ENCODE measurements around the gene LHFPL3.
A peak's percentile ranks its signal among the peaks of the same experiment; 100 is the strongest.
"Not testable (repeated sequence)": the region's sequence is repeated elsewhere in the genome, so short reads cannot be mapped to it uniquely, and the experiment has no call there.

Gene LHFPL3

DNA sequence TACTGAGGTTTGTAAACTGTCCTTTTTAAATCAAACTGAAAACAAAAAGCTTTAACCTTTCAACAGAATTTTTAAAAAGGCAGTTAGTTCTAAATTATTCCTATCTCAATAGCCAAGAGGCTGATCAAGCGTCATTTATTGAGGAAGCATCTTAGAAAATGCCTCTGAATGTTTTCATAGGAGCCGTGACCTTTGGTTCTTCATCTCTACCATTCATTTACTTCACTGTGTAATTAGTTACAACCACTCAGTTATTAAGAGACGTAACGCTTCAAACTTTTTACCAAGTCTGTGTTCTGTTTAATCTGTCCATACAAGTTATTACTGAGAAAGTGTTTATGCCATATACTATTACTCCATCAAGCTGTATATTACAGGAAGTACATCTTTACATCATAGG, 578.2 kb downstream of the LHFPL3 start:
- no peak for DNase-seq

DNA sequence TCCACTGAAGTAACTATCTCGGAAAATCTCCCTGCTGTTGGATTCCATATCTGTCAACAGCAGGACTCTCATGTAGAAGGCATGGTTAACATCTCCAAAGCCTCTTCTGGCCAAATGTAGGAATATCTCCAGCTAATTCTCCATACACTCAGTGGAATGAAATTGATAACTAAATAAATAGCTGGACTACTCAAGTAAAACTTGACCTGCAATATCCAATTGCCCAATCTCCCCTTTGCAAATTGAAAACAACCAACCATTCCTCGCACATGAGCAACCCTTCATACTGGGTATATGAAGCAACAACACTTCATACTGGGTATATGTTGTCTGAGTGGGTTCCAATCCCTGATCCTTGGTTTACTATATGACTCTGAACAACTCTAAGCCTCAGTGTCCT, 580.2 kb downstream of the LHFPL3 start:
- no peak for DNase-seq

DNA sequence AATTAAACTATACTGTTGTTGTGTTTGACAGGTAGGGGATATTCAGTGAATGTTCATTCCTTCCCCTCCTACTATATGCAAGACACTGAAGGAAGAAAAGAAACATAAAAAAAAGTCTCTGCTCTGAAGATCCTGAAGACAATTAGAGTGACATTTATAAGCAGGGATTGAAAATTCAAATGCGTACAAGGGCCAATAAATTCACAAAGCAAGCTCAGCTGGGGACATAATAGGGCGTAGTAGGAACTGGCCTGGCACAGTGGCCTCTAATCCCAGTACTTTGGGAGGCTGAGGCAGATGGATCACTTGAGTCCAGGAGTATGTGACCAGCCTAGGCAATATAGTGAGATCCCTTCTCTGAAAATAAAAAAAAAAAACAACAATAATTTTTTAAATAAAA, 580.7 kb downstream of the LHFPL3 start:
- DNase-seq = no peak

DNA sequence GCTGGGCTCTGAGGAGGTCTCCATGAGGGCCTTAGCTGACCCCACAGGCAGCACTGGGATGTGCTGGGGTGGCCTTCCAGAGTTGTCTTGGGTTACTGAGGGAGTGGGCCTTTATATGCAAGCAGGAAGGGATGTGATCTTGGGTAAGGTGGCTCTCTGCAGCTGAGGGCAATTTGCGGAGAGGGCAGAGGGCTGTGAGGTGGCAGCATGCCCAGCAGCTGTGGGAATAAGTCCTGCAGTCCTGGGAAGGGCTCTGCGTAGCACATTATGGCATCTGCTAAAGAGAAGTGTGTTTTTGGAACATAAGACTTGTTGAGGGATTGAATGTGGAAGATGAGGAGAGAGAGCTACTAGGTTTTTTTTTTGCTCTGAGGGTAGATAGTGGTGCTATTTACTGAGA, 586.0 kb downstream of the LHFPL3 start:
- no peak for DNase-seq

DNA sequence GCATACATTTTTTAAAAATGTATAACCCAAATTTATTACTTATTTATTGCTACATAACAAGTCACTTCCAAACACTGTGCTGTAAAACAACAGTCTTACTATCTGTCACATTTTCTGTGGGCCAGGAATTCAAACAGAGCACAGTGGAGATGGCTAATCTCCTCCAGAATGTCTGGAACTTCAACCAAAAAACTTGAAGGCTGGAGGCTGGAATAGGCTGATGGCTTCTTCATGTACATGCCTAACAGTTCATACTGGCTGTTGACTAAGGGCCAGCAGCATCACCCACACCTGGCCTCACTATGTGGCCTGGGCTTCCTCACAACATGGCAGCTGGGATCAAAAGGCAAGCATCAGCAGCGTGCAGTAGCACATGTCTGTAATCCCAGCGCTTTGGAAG, 593.2 kb downstream of the LHFPL3 start:
- no peak for DNase-seq

DNA sequence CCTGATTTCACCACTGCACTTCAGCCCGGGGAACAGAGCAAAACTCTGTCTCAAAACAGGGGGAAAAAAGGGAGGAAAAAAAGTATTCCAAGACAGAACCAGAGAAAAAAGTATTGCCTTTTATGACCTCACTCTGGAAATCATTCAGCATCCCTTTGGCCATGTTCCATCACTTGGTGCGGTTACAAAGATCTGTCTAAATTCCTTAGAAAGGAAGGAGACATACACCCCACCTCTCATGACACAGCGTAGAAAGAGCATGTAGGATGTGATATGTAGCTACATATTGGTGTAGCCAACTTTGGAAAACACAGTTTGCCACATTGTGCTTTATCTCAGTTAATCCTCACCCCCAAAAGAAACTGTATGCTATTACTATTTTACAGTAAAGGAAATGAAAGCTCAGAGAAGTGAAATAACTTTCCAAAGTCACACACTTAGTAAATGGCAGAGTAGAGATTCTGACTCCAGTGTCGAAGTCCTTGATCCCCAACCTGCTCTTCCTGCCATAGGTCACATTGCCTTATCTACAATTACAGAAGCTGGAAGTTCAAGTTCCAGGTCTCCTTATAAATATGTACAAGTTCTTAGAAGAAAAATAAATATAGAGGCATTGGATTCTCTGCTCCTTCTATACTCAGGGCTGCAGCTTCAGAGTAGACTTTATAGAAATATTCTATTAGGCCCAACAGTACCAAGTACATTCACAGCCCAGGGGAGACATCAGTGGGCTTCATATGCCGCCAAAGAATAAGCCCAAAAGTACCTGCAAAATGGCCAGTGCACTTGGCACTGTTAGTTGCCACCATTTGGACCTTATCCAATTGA, 594.0 kb downstream of the LHFPL3 start:
- no peak for DNase-seq

DNA sequence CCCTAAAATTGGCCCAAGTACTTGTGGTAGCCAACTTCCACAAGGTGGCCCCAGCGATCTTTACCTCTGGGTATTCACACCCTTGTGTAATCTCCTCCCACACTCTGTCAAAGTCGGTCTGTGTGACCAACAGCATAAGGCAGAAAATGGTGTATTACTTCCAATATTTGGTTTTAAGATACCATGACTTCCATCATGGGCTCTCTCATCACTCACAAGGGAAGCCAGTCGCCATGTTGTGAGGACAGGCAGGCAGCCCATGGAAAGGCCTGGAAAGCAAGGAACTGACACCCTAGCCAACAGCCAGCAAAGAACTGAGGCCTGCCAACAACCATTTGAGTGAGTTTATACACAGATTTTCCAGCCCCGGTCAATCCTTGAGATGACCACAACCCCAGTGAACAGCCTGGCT, 594.6 kb downstream of the LHFPL3 start:
- peak; percentile 85 for DNase-seq

DNA sequence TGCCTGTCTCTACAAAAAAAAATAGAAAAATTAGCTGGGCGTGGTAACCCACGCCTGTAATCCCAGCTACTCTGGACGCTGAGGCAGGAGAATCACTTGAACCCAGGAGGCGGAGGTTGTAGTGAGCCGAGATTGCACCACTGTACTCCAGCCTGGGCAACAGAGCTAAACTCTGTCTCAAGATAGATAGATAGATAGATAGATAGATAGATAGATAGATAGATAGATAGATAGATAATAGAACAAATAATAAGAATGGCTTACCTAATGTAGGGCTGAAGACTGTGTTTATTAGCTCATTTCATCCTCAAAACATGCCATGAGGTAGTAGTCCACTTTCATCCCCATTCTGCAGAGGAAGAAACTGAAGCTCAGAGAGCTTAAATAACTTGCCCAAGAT, 597.8 kb downstream of the LHFPL3 start:
- not testable (repeated sequence) for DNase-seq

DNA sequence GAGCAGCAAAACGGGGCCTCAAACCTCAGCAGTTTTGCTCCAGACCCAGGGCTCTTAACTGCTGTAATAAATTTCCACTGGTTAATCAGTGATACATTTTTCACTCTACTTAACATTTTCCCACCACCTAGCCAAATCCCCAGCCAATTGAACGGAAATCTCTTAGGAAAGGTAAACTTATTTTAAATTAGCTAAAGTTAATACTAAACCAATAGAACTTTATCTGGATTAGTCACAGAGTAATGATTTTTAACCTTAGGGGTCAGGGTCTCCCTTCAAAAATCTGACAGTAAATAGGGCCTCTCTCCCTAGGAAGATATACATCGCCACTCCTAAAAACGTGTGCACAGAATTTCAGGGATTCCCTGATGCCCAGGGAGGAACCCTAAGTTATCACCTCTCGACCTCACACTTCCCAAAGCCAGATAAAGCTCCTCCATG, 598.2 kb downstream of the LHFPL3 start:
- no peak for DNase-seq

DNA sequence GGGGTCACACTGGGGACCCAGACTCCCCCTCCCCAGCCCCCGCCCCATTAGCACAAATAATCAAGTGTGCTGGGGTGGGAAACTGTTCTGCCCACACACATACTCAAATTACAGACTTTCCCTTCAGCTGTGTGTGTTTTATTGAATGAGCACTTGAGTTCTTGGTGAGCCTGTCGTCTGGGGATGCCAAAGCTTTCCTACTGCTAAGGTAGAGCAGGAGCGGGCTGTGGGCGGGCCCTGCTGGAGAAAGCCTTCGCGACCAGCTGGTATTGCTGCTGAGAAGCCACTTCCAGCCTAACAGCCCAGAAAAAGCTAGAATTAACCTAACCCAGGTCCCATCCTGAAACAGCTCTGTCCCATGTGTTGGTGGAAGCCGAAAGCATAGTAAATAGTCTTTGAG, 598.7 kb downstream of the LHFPL3 start:
- peak; percentile 71 for DNase-seq

DNA sequence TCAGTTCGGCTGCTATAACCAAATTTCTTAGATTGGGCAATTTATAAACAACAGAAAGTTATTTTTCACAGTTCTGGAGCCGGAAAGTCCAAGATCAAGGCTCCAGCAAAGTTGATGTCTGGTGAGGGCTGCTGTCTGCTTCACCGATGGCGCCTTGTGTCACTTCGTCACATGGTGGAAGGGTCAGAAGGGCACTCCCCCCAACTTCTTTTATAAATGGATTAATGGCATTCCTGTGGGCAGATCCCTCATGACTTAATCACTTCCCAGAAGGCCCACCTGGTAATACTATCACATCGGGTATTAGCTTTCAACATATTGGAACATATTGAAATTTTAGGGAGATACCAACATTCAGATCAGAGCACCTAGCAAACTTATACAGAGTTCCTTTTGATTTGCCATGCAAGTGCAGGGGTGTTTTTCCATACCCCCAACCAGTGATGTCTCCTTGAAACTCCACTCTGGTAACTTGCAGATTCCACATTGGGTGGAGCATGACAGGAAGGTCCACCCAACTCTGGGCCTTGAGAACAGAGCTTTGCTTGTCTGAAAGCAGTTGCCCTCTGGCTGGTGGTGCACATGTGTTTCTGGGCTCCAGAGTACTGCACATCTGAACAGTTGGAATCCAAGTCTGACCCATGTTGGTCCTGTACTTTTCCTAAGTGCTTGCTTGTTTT, 600.5 kb downstream of the LHFPL3 start:
- no peak for DNase-seq

DNA sequence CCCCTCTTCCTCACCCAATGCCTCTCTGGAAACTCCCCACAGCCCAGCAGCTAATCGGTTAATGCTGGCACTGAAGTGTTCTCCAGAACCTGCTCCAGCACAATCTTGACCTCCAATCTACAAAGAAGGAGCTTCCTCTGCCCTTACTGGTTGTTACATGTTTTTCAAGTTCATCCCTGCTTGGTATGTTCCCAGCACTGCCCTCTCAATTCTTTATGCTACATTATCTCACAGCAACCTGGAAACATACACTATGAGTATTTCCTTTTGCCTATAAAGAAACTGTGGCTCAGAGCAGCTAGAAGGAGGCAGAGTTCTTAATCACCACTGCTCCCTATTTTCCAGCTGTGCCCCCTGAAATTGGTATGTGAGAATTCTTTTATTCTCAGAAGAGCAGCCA, 601.5 kb downstream of the LHFPL3 start:
- DNase-seq = no peak

DNA sequence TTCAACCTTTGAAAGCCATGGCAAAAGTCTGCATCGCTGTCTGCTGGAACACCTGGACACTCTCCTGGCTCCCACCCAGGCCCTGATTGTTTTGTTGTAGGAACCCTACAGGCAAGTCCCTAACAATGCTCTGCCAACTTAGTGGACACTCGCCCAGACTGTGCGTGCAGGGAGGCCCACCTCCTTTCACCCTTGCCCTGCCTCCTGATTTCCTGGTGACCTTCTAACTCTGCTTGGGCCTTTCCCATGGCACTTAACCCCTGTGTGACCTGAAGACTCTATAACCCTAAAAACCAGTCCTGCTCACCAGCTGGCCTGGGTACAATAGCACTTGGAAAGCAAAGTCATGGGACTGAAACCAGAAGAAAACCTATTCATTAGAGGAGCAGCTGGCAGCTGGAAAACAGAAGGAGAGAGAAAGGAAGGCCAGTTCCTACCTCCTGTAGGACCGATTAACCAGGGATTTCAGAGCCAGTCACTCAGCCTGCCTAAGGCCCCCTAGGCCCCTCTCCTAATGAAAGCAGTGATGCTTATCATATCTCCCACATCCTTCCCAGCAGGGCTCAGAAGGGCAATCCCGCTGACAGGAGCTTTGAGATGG, 602.9 kb downstream of the LHFPL3 start:
- peak; percentile 76 for DNase-seq

DNA sequence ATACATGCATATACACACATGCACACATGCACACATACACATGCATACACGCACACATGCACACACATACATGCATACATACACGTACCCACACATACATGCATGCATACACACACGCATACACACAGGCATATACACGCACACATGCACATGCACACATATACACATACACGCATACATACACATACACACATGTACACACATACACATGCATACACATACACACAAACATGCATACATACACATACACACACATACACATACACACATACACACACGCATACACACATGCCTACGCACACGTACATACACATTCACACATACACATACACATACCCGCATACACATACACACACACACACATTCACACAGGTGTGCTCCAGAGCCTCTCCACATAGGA, 604.6 kb downstream of the LHFPL3 start:
- DNase-seq = no peak

DNA sequence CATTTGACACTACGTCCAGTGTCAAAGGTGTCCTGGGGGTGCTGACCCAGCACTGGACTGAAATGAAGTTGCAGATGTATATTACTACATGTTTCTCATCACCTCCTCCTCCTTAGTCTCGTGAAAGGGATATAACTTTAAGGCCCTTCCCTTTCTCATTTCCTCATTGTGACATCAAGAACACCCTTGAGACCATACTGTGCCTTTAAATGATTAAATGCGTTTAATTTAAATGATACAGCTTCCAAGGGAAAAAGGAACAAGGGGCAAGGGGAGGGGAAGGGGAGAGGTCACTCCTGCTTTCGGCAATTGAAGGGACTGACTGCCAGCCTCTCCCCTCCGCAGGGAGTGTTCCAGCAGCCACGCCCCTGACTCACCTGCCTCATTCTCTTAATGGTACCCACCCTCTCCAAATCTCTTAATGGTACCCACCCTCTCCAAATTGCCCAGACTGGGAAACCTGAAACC, 605.2 kb downstream of the LHFPL3 start:
- DNase-seq = no peak

DNA sequence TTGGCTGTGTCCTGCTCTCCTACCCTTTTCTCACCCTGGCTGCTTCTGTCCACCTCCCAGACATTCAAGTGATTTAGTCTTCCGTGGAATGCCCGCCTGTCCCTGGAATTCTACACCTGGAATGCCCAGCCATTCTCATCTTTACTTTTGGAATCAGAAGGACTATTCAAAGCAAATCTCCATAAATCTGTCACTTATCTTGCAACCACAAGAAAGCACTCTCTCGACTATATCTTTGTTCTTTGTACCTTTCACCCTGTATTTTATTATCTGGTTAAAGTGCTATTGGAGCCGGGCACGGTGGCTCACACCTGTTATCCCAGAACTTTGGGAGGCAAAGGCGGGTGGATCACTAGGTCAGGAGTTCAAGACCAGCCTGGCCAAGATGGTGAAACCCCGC, 606.3 kb downstream of the LHFPL3 start:
- DNase-seq = no peak

DNA sequence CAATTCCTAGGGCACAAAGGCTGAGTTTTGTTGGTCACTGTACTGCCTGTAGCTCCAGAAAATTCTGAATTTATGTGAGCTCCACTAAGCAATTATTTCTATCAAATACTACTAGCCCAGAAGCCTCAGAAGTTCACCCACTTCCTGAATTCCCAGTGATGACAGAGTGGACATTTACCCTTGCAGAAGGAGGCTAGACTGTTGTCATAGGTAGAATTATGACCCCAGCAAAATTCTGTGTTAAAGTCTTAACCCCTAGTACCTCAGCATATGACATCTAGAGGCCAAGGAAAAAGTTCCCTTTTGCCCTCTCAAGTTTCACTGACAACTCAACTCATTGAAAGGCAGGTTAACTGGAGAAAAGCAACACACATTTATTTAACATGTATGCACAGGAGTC, 606.9 kb downstream of the LHFPL3 start:
- DNase-seq = no peak

DNA sequence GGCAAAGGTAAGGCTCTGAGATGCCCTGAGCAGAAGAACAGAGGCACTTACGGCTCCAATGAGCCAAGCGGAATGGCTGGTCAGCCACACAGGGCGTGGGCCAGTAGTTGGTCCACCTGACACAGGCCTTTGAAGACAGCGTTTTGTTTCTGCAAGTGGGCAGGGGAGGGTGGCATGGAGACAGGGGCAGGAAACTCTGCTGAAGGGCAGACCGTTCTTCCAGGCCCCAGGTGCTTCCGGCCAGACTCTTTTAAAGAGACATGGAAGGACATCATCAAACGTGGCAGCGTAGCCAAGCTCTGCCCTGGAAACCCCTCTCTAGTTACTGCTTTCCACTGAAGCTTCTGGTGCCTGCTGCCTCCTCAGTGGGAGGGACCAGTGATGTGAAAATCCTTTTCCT, 608.1 kb downstream of the LHFPL3 start:
- DNase-seq = no peak

DNA sequence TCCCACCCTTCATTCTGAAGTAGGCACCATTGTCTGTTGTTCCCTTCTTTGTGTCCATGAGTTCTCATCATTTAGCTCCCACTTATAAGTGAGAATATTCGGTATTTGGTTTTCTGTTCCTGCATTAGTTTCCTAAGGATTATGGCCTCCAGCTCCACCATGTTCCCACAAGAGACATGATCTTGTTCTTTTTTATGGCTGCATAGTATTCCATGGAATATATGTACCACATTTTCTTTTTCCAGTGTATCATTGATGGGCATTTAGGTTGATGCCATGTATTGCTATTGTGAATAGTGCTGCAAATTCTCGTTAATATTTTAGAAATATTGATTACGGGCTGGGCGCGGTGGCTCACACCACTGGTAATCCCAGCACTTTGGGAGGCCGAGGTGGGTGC, 609.1 kb downstream of the LHFPL3 start:
- DNase-seq = not testable (repeated sequence)

DNA sequence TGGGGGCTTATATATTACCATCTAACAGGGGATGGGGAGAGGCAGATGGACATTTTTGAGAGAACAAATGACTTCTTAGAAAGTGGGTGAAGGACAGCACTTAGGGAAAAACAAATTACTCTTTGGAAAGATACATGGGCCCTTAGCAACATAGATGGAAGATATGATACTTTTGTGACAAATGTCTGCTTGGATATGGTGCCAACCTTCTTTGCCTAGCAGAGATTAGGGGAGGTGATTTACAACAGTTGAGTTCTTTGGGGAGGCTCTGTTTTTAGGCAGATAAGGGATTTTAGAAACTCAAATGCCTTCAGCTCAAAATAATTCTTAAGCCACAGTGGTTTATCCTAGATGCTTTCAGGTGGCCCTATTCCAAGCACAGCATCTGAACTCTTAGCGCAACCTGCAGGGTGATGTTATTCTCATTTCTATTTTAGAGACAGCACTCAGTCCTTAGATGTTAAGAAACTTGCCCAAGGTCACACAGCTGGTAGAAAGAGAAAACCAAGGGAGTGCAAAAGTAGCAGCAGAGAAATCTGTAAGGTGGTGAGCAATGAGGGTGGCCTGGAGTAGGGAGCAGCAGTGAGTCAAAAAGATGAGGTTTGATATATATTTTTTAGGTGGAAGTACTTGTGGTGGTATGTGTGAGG, 610.5 kb downstream of the LHFPL3 start:
- no peak for DNase-seq

DNA sequence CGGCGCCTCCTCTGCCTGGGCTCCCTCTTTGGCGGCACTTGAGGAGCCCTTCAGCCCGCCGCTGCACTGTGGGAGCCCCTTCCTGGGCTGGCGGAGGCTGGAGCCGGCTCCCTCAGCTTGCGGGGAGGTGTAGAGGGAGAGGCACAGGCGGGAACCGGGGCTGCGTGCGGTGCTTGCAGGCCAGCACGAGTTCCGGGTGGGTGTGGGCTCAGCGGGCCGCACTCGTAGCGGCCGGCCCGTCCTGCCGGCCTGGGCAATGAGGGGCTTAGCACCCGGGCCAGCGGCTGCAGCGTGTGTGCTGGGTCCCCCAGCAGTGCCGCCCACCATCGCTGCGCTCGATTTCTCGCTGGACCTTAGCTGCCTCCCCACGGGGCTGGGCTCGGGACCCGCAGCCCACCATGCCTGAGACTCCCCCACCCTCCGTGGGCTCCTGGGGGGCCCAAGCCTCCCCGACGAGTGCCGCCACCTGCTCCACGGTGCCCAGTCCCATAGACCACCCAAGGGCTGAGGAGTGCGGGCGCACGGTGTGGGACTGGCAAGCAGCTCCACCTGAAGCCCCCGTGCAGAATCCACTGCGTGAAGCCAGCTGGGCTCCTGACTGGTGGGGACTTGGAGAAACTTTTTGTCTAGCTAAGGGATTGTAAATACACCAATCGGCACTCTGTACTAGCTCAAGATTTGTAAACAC, 611.8 kb downstream of the LHFPL3 start:
- no peak for DNase-seq

DNA sequence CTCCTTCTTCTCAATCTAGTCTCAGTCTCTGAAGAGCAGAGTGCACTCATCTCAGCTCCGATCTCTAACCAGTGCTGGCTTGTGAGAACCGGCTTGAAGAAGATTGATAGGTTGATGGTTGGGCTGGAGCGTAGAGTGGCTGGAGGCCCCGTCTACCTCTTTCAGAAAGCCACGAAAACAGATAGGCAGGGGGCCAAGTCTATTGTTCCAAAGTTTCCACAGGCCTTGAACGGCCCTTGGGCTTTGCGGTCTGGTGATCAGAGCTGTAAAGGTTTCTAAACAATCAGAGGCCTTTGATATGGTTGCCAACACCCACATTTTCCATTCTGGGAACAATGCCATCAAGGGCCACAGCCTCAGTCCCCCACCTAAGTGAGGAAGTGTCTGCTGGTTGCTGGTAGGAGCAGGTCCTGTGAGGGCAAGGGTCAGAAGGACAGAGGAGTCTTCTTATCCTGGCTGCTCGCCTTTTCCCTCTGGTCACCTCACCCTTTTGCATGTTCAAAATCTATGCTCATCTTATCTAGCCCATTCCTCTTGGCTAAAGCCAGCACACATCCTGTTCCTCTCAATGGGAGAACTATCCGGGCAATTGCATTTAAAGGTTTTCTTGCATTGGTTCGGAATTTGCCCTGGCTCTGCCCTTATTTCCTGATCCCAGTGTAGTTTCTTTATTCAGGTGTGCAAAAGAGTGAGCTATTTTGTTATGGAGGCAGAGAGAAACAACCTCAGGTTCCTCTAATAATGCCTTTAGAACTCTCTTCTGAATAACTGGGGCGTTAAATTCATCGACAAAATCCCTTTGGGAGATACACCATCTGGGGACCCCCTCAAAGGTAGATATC, 615.3 kb downstream of the LHFPL3 start:
- DNase-seq = peak; percentile 67

Data from islet precursor cell (in vitro differentiated cells).